A673 (cell line): Measurements from ENCODE around the gene DDX20. TPM values are rescaled to one million over a fixed set of nuclear protein-coding genes. Genes with fewer than 3 reads are reported as not detected.
A peak's percentile ranks its signal among the peaks of the same experiment; 100 is the strongest.

ENCODE experiments used
- BruUV-seq: library from RNA; stranded (reverse); fragments of 400-500 nt; replicated peaks from 2 replicates; lab custom pipeline; 2021; lab: Mats Ljungman, UMichigan
- CTCF ChIA-PET: fragments of 300-600 bp; sonication (Branson Sonifier 250); formaldehyde crosslinking; loops from one replicate; lab custom pipeline; 2022; ENCODE audit warnings: antibody characterized with exemption; lab: Charles Lee
- POLR2A ChIA-PET: fragments of 300-600 bp; sonication (Branson Sonifier 250); formaldehyde crosslinking; loops from one replicate; lab custom pipeline; 2022; ENCODE audit warnings: antibody characterized with exemption; ENCODE audit not compliant: low non-redundant PET; lab: Charles Lee
- DNase-seq: peaks from one replicate; pipeline ENCODE4 v3.0.0-alpha.2; 2015; ENCODE audit warnings: low spot score
- H3K27ac ChIP-seq: fragments of 200-600 bp; sonication (generic); 2 replicates; pipeline ENCODE4 v1.5.1; 2016; ENCODE audit warnings: mixed run types, low read depth, mild to moderate bottlenecking, mixed read lengths, antibody characterized with exemption, low read length; ENCODE audit not compliant: poor library complexity, severe bottlenecking
- H3K27me3 ChIP-seq: fragments of 200-600 bp; sonication (generic); replicated peaks from 2 replicates; pipeline ENCODE4 v1.6.1; 2017; ENCODE audit warnings: mixed run types, low read depth, mild to moderate bottlenecking, mixed read lengths, antibody characterized with exemption, low read length; ENCODE audit not compliant: insufficient read depth, poor library complexity
- H3K36me3 ChIP-seq: fragments of 200-600 bp; sonication (generic); 2 replicates; pipeline ENCODE4 v1.6.1; 2016; ENCODE audit warnings: mixed run types, mild to moderate bottlenecking, mixed read lengths, antibody characterized with exemption, low read length; ENCODE audit not compliant: insufficient read depth, poor library complexity, severe bottlenecking
- H3K4me1 ChIP-seq: fragments of 200-600 bp; sonication (generic); 2 replicates; pipeline ENCODE4 v1.6.1; 2017; ENCODE audit warnings: mixed run types, mild to moderate bottlenecking, mixed read lengths, antibody characterized with exemption, low read length; ENCODE audit not compliant: insufficient read depth, poor library complexity, severe bottlenecking
- H3K4me3 ChIP-seq: fragments of 200-600 bp; sonication (generic); 2 replicates; pipeline ENCODE4 v1.5.1; 2016; ENCODE audit warnings: low read depth, mixed run types, mild to moderate bottlenecking, mixed read lengths, low read length; ENCODE audit not compliant: poor library complexity, severe bottlenecking
- H3K9me3 ChIP-seq: fragments of 200-600 bp; sonication (generic); 2 replicates; pipeline ENCODE4 v1.6.1; 2016; ENCODE audit warnings: mixed run types, low read depth, mild to moderate bottlenecking, mixed read lengths, antibody characterized with exemption, low read length; ENCODE audit not compliant: poor library complexity, severe bottlenecking
- CTCF ChIP-seq: fragments of 300-800, 200-600 bp; sonication (generic); conservative IDR thresholded peaks from 2 replicates; pipeline ENCODE4 v1.5.1; 2017; ENCODE audit warnings: low read depth, mild to moderate bottlenecking, antibody characterized with exemption, low read length, moderate library complexity, mixed read lengths
- EZH2 ChIP-seq: fragments of 200-600 bp; sonication (generic); IDR thresholded peaks from 2 replicates; pipeline ENCODE4 v1.6.1; 2017; ENCODE audit warnings: borderline replicate concordance, low read depth, mild to moderate bottlenecking, mixed read lengths, antibody characterized with exemption, low read length; ENCODE audit not compliant: poor library complexity, severe bottlenecking
- intact Hi-C: fragments of 100-400 bp; cut with micrococcal nuclease; formaldehyde crosslinking; loops from one replicate; pipeline ENCODE4 v1.10.0; 2022; ENCODE audit not compliant: unreplicated experiment
- total RNA-seq: library from RNA; stranded (reverse); gene quantifications from 2 replicates; pipeline ENCODE4 v1.2.3, GENCODE V29; 2021

DDX20 gene
- total RNA-seq, 1 experiment from 2014 or later = 26.1 TPM

DNA sequence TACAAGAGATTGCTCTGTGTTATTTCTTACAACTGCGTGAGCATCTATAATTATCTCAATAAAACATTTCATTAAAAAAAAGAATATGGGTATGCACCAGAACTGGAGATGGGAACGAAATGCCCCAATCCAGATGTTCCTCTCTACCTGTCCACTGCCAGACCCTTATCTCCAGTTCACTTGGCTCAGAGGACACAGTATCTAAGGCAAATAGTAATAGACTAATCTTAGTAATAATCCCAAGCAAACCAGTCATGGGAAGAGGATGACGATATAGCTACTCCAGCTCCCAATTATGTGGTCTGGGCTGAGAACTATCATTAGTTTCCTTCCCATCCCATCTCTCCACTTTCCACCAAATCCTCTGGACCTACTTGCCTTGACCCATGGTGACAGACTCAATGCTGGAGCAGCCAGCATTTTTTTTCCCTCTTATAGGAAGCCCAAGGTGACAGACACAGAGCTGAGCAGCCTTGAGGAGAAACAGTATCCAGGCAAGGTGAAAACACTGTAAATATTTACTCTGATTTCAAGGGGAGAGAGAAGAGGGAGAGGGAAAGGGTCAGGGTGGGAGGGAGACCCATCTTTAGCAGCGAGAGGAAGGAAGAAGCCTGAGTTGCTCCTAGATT is 28.7 kb downstream of the DDX20 start:
- no peak for DNase-seq
- intact Hi-C loops = no loop called here
- H3K4me1 ChIP-seq = no peaks in the 10 kb centered on the region
- BruUV-seq = no TSS peak
- no peaks in the 10 kb centered on the region for H3K36me3 ChIP-seq
- POLR2A ChIA-PET = no interaction called here
- H3K27ac ChIP-seq = no peak overlapping the region
- H3K9me3 ChIP-seq = no peaks in the 10 kb centered on the region
- CTCF ChIA-PET = no interaction called here
- peaks cover 33% of the 10 kb centered on the region for H3K27me3 ChIP-seq
- H3K4me3 ChIP-seq = no peak overlapping the region
- TF ChIP-seq EZH2 = no peak
- 0 out of 2 replicates have a peak, but pooled peaks have one; percentile 7 for TF ChIP-seq CTCF

DNA sequence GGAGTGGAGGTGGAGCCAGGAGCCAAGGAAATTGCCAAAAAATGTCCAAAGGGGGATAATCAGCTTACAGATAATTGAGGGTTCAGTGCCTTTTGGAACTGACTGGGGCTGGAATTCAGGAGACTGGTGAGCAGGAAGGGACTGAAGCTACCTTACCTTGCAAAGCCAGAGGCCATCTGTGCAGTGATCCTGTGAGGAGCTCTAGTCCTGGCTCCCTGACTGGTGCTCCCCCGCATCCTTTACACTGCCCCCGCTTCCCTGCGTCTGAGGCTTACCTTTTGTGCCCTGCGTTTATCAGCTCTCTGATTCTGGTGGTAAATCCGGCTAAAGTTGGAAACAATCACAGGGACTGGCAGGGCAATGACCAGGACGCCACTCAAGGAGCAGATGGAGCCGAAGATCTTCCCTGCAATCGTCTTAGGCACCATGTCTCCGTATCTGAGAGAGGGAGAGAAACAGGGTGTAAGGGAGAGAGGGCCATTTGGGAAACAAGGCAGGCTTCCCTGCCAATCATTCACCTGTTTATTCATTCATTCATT is 31.0 kb downstream of the DDX20 start:
- H3K27ac ChIP-seq = no peak overlapping the region
- no peak for TF ChIP-seq CTCF
- TF ChIP-seq EZH2 = no peak
- CTCF ChIA-PET = no interaction called here
- peaks cover 56% of the 10 kb centered on the region for H3K27me3 ChIP-seq
- H3K4me3 ChIP-seq = no peak overlapping the region
- H3K36me3 ChIP-seq = no peaks in the 10 kb centered on the region
- no TSS peak for BruUV-seq
- H3K9me3 ChIP-seq = no peaks in the 10 kb centered on the region
- DNase-seq = no peak
- H3K4me1 ChIP-seq = no peaks in the 10 kb centered on the region
- intact Hi-C loops = no loop called here
- POLR2A ChIA-PET = no interaction called here

- Histone ChIP-seq H3K4me1 (no peaks in the 10 kb centered on the region), H3K9me3 (no peaks in the 10 kb centered on the region), H3K27ac (no peak overlapping the region), H3K27me3 (peaks cover 65% of the 10 kb centered on the region), H3K36me3 (no peaks in the 10 kb centered on the region), H3K4me3 (no peak overlapping the region)
- DNase-seq = no peak
- ChIA-PET POLR2A (no interaction called here), CTCF (no interaction called here)
- no peak for TF ChIP-seq EZH2
- TF ChIP-seq CTCF = no peak
- intact Hi-C loops = no loop called here
- no TSS peak for BruUV-seq
These were observed 33.4 kb downstream of the DDX20 start for GRCh38 chr1:111789142-111789541.
